ENCODE results near the gene ZNF140.

ZNF140 gene

GRCh38 chr12:133080368-133081158, at the start of gene ZNF140:
Gene ZNF140, plus strand, starts transcription at chr12:133080923. Its CDS starts 398 bp downstream, at chr12:133081321.
- DNase-seq, result peak; percentile 91 to 94

GRCh38 chr12:133037207-133038005, 43.3 kb upstream of the ZNF140 start, which contains the start of gene ZNF84:
Gene ZNF84, plus strand, starts transcription at chr12:133037509. Its CDS starts 3,959 bp downstream, at chr12:133041468.
- DNase-seq, result peak; percentile 97 to 99

GRCh38 chr12:133038118-133038709, 42.5 kb upstream of the ZNF140 start:
- no peak for DNase-seq

- DNase-seq, result no peak
Measured at GRCh38 chr12:133046698-133047097, 34.0 kb upstream of the ZNF140 start.

- no peak for DNase-seq
Measured at GRCh38 chr12:133057446-133057845, 23.3 kb upstream of the ZNF140 start.

- DNase-seq, result no peak
Measured at GRCh38 chr12:133058203-133059113, 22.3 kb upstream of the ZNF140 start.

GRCh38 chr12:133061954-133062353, 18.8 kb upstream of the ZNF140 start:
- DNase-seq, result no peak

GRCh38 chr12:133063556-133063955, 17.2 kb upstream of the ZNF140 start:
- DNase-seq, result no peak

GRCh38 chr12:133073836-133074235, 6.9 kb upstream of the ZNF140 start:
- no peak for DNase-seq

GRCh38 chr12:133080026-133080367, 726 bp upstream of the ZNF140 start:
- peak; percentile 94 to 97 for DNase-seq

- DNase-seq, result no peak
Measured at GRCh38 chr12:133081159-133081780, 547 bp downstream of the ZNF140 start.

- no peak for DNase-seq
Measured at GRCh38 chr12:133083345-133083744, 2.6 kb downstream of the ZNF140 start.

GRCh38 chr12:133105620-133106019, 24.9 kb downstream of the ZNF140 start:
- no peak for DNase-seq

- no peak for DNase-seq
Measured at GRCh38 chr12:133106253-133106652, 25.5 kb downstream of the ZNF140 start.

- no peak for DNase-seq
Measured at GRCh38 chr12:133107121-133107520, 26.4 kb downstream of the ZNF140 start.

- no peak for DNase-seq
Measured at GRCh38 chr12:133108150-133108549, 27.4 kb downstream of the ZNF140 start.

GRCh38 chr12:133120385-133121191, 39.9 kb downstream of the ZNF140 start:
- DNase-seq, result no peak

GRCh38 chr12:133124674-133125073, 44.0 kb downstream of the ZNF140 start:
- DNase-seq, result no peak

GRCh38 chr12:133129368-133130037, 48.8 kb downstream of the ZNF140 start:
- DNase-seq, result peak in 1 of 2 donors; percentile 5

- DNase-seq, result peak; percentile 95 to 96
Measured at GRCh38 chr12:133130038-133130807, 49.5 kb downstream of the ZNF140 start, which contains the start of the genes ZNF10 and ZNF891. Gene ZNF10, plus strand, starts transcription at chr12:133130627. Its CDS starts 13,866 bp downstream, at chr12:133144493. Gene ZNF891, minus strand, starts transcription at chr12:133130274. Its CDS starts 8,356 bp downstream, at chr12:133121918.
